Subcutaneous abdominal adipose tissue (tissue), 5 donors: ENCODE data around the gene HMGB4.

Experiments used
- H3K27ac ChIP-seq: one replicate; pipeline ENCODE4 v1.7.0; 2013; ENCODE audit warnings: low read depth, mild to moderate bottlenecking, inconsistent platforms, low read length, moderate library complexity
- H3K27me3 ChIP-seq, 5 donors: one replicate each; pipeline ENCODE4 v1.7.0; 2013; ENCODE audit warnings: low read length in 5 of 5, inconsistent platforms in 1 of 5; ENCODE audit not compliant: control insufficient read depth in 5 of 5, insufficient read depth in 4 of 5
- H3K36me3 ChIP-seq, 5 donors: one replicate each; pipeline ENCODE4 v1.7.0; 2013; ENCODE audit warnings: low read length in 5 of 5; ENCODE audit not compliant: control insufficient read depth in 5 of 5, insufficient read depth in 5 of 5
- H3K4me1 ChIP-seq, 5 donors: one replicate each; pipeline ENCODE4 v1.7.0; 2013; ENCODE audit warnings: low read length in 5 of 5, mild to moderate bottlenecking in 3 of 5, moderate library complexity in 1 of 5; ENCODE audit not compliant: control insufficient read depth in 5 of 5, insufficient read depth in 5 of 5
- H3K4me3 ChIP-seq, 5 donors: one replicate each; pipeline ENCODE4 v1.7.0; 2013; ENCODE audit warnings: low read length in 5 of 5, low read depth in 1 of 5
- H3K9ac ChIP-seq, 5 donors: one replicate each; pipeline ENCODE4 v1.7.0; 2013; ENCODE audit warnings: low read length in 5 of 5, mild to moderate bottlenecking in 4 of 5, moderate library complexity in 3 of 5
- H3K9me3 ChIP-seq, 5 donors: one replicate each; pipeline ENCODE4 v1.7.0; 2013; ENCODE audit warnings: low read length in 5 of 5; ENCODE audit not compliant: control insufficient read depth in 5 of 5
- donor health status: healthy.
- donor health status: healthy.
- donor health status: healthy.
- donor health status: healthy.
- donor health status: healthy.

The HMGB4 gene

DNA sequence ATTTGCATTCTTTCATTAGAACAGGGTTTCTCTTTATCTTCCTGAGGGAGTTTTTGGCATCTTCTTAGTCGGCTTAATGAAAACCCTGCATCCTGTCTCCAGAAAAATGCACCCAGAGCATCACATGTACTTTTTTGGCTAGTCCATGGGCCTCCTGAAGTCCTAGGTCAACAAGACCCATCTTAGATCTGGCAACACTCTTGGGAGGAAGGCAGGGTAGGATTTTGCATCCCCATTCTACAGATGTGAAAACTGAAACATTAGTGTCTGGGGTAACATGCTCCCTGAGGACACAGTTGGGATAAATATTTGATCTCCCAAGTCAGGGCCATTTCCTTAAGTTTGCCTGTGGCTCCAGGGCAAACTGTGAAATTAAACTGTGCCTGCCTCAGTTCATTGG is 40.0 kb upstream of the HMGB4 start:
- Histone ChIP-seq H3K36me3 (no peaks in the 10 kb centered on the region), H3K4me1 (no peaks in the 10 kb centered on the region), H3K4me3 (no peak overlapping the region), H3K9me3 (peaks cover 0 to 2% (median 0%) of the 10 kb centered on the region in 5 donors), H3K27ac (no peak overlapping the region), H3K27me3 (peaks cover 0 to 7% (median 0%) of the 10 kb centered on the region in 5 donors), H3K9ac (no peak overlapping the region)

DNA sequence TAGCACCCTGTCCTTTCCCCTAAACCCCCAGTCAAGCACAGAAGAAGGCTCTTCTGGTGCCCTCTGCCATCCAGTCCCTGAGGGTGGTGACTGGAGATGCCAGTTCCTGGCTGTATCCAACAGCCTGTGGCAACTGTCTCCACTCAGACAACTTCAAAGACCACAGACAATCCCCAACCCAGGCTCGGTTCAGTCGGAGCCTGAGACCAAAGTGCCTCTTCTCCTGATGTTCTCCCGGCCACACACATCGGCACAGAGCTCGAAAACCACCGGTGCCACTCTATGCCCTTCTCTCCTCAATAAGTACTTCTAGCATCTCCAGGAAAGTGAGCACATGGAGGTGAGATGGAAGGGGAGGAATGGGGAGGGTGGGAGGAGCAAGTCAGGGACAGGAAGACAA is 39.6 kb upstream of the HMGB4 start:
- H3K9ac ChIP-seq = no peak overlapping the region
- H3K27ac ChIP-seq = no peak overlapping the region
- peaks cover 0 to 7% (median 0%) of the 10 kb centered on the region in 5 donors for H3K27me3 ChIP-seq
- H3K36me3 ChIP-seq = no peaks in the 10 kb centered on the region
- no peaks in the 10 kb centered on the region for H3K4me1 ChIP-seq
- H3K9me3 ChIP-seq = peaks cover 0 to 2% (median 0%) of the 10 kb centered on the region in 5 donors
- H3K4me3 ChIP-seq = no peak overlapping the region

DNA sequence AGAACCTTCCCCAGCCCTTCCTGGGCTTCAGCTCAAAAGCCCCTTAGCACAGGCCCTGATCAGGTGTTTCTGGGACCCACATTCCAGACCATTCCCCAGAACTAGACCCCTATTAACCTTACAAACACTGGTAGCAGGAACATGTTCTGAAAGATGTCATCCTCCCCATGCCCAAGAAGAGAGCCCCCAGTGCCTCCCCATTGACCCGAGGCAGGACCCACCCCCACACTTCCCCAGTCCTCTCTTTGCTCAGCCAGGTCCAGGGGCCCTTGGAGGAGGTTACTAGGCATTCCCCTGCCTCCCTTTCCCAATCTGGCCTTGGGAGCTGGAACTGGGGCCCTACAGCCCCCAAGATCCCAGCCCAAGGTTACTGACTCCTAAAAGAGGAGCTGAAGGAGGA is 38.9 kb upstream of the HMGB4 start:
- Histone ChIP-seq H3K4me3 (no peak overlapping the region), H3K36me3 (no peaks in the 10 kb centered on the region), H3K9me3 (peaks cover 0 to 2% (median 0%) of the 10 kb centered on the region in 5 donors), H3K4me1 (no peaks in the 10 kb centered on the region), H3K27ac (no peak overlapping the region), H3K27me3 (peaks cover 0 to 7% (median 0%) of the 10 kb centered on the region in 5 donors), H3K9ac (no peak overlapping the region)

DNA sequence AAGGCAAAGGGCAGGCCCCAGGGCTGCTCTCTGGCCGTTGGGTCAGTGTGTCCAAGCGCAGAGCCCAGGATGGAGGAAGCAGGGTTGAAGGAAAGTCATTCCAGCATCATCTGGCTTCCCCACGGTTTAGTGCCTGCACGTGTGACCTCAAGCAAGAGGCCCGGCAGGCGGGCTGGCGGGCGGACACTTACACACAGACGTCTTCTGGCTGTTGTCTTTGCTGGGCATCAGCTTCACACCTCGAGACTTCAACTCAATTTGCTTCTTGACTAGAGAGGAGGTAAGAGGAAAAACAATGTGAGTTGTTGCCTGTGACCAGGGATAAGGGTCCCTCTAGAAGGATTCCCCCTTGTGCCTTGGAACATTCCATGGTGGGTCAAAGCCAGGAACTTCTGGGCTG is 38.4 kb upstream of the HMGB4 start:
- H3K9me3 ChIP-seq = peaks cover 0 to 2% (median 0%) of the 10 kb centered on the region in 5 donors
- H3K27ac ChIP-seq = no peak overlapping the region
- no peaks in the 10 kb centered on the region for H3K36me3 ChIP-seq
- no peak overlapping the region for H3K4me3 ChIP-seq
- no peaks in the 10 kb centered on the region for H3K4me1 ChIP-seq
- peaks cover 0 to 7% (median 0%) of the 10 kb centered on the region in 5 donors for H3K27me3 ChIP-seq
- H3K9ac ChIP-seq = no peak overlapping the region

DNA sequence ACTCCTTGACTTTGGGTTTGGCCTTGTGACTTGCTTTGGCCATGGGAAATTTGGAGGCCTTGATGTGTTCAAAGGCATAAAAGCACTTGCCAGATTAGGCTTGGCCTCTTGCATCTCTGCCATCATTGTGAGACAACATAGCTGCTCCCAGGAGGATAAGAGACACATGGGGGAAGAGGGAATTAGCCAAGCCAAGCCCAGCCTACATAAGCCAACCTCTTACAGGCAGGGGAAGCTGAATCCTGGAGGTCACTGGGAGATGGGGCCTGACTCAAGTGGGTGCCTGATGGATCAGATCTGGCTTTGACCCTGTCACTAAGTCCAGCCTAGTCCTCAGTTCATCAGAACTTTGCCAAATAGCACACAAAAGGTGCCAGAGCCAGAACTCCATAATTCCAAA is 37.6 kb upstream of the HMGB4 start:
- H3K27me3 ChIP-seq = peaks cover 0 to 6% (median 0%) of the 10 kb centered on the region in 5 donors
- H3K4me3 ChIP-seq = no peak overlapping the region
- no peaks in the 10 kb centered on the region for H3K4me1 ChIP-seq
- H3K36me3 ChIP-seq = no peaks in the 10 kb centered on the region
- H3K9ac ChIP-seq = no peak overlapping the region
- peaks cover 0 to 2% (median 0%) of the 10 kb centered on the region in 5 donors for H3K9me3 ChIP-seq
- no peak overlapping the region for H3K27ac ChIP-seq

DNA sequence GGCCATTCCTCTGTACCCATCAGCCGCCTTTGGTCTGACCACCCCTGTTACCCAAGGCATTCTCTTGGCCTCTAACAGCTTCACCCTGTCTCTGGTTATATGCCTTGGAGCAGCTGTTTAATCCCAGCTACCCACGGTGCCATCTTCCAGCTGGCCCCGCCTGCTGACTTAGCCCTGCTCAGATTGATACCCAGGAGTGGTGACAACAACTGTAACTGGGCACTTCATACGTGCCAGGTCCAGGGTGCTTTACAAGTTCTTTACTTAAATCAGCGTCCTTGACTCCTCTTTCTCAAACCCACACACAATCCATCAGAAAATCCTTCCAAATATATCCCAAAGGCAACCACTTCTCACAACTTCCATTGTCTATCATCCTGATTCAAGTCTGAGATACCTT is 37.2 kb upstream of the HMGB4 start:
- Histone ChIP-seq H3K27ac (no peak overlapping the region), H3K27me3 (peaks cover 0 to 6% (median 0%) of the 10 kb centered on the region in 5 donors), H3K4me1 (no peaks in the 10 kb centered on the region), H3K36me3 (no peaks in the 10 kb centered on the region), H3K9me3 (peaks cover 0 to 2% (median 0%) of the 10 kb centered on the region in 5 donors), H3K9ac (no peak overlapping the region), H3K4me3 (no peak overlapping the region)

DNA sequence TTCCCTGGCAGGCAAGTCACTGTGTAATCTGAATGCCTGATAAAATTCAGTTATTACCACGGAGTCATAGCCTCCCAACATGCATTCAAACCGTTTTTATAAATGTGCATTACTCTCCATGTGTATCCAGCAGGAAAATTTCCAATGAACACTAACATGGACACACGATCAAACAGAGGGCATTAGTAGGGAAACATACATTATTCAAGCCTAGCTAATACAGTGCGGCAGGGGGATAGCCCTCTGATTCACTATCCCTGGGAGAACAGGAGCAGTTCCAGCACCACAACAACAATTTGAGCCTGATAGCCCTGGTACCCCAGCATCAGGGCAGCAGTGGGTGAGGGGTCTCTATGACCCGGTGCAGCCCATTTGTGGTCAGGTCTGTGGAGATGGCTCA is 35.8 kb upstream of the HMGB4 start:
- Histone ChIP-seq H3K4me3 (no peak overlapping the region), H3K27ac (no peak overlapping the region), H3K36me3 (no peaks in the 10 kb centered on the region), H3K9ac (no peak overlapping the region), H3K9me3 (peaks cover 0 to 2% (median 0%) of the 10 kb centered on the region in 5 donors), H3K4me1 (no peaks in the 10 kb centered on the region), H3K27me3 (peaks cover 0 to 3% (median 0%) of the 10 kb centered on the region in 5 donors)

DNA sequence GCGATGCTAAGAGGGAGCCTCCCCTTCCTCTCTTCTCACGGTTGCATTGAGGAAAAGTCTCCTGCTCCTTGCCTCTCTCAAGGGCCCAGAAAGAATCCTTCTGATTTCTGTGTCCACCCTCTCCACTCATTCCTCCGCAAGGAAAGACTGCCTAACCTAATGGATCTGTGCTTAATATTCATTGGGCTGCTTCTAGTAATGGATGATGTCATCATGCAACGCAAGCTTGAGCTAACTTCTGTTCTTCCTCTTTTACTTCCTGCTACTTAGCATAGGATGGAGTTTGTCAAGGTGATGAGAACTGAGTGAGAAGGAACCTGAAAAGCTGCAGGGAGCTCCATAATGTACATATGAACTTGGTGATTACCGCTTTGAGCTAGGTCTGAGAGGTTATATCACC is 35.2 kb upstream of the HMGB4 start:
- H3K4me3 ChIP-seq = no peak overlapping the region
- H3K27ac ChIP-seq = no peak overlapping the region
- no peaks in the 10 kb centered on the region for H3K36me3 ChIP-seq
- peaks cover 0 to 3% (median 0%) of the 10 kb centered on the region in 5 donors for H3K27me3 ChIP-seq
- H3K9me3 ChIP-seq = peaks cover 0 to 2% (median 0%) of the 10 kb centered on the region in 5 donors
- H3K9ac ChIP-seq = no peak overlapping the region
- no peaks in the 10 kb centered on the region for H3K4me1 ChIP-seq

DNA sequence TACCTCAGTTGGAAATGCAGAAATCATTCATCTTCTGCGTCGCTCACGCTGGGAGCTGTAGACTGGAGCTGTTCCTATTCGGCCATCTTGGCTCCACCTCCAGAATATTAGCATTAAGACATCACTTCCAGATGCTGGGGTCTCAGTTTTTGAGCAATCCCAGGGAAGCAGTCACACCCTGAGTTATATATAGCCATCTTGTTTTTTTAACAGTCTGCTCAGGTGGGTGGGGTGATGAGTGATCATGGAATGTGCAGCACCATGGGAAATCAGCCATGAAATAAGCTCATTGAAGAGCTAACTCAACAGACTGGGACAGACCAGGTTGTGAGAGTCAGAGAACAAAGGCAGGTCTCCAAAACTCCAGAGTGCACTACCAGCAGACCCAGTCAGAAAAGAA is 27.0 kb upstream of the HMGB4 start:
- no peak overlapping the region for H3K4me3 ChIP-seq
- H3K9me3 ChIP-seq = peaks cover 0 to 6% (median 0%) of the 10 kb centered on the region in 5 donors
- no peak overlapping the region for H3K9ac ChIP-seq
- peaks cover 0 to 4% (median 0%) of the 10 kb centered on the region in 5 donors for H3K27me3 ChIP-seq
- no peaks in the 10 kb centered on the region for H3K36me3 ChIP-seq
- H3K4me1 ChIP-seq = no peaks in the 10 kb centered on the region
- no peak overlapping the region for H3K27ac ChIP-seq

DNA sequence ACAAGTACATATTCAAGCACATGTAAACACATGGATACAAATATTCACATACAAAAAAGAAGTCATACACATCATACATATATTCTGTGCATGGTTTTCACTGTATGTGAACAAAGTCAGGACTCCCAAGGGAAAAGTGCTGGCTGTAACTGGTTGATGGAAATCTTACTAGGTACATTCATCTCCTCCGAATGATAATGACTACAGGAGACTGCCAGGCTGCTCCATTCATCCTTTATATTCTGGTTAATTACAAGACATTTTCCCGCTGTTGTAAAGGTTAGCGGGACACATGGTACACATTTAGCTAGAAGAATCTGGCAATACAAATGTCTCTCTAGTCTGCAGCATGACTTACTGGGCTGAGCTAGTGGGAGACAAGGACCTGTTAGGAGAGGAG is 26.2 kb upstream of the HMGB4 start:
- peaks cover 0 to 6% (median 0%) of the 10 kb centered on the region in 5 donors for H3K9me3 ChIP-seq
- H3K4me3 ChIP-seq = no peak overlapping the region
- H3K27me3 ChIP-seq = peaks cover 0 to 4% (median 0%) of the 10 kb centered on the region in 5 donors
- no peaks in the 10 kb centered on the region for H3K4me1 ChIP-seq
- no peak overlapping the region for H3K9ac ChIP-seq
- H3K27ac ChIP-seq = no peak overlapping the region
- H3K36me3 ChIP-seq = no peaks in the 10 kb centered on the region

DNA sequence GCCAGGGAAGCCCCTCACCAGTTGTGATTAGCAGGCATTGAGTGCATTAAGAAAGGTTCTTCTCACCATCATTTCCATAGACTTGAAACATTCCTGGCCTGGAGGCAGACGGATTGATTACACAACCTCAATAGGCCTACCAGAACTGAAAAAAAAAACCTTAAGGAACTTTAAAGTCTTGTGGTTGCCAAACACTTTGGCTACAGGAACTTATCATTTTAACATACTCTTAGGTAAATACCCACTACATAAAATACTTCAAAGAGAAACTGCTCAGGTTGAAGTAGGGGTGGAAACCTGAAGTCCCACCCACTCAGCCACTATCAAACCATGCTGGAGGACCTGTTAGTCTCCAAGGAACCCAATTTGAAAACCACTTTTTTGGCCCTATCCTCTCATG is 22.4 kb upstream of the HMGB4 start:
- Histone ChIP-seq H3K4me3 (no peak overlapping the region), H3K36me3 (no peaks in the 10 kb centered on the region), H3K4me1 (no peaks in the 10 kb centered on the region), H3K9me3 (peaks cover 0 to 6% (median 0%) of the 10 kb centered on the region in 5 donors), H3K27me3 (peaks cover 0 to 4% (median 0%) of the 10 kb centered on the region in 5 donors), H3K27ac (no peak overlapping the region), H3K9ac (no peak overlapping the region)
